Measurements from ENCODE around the gene ELK3.
A peak's percentile ranks its signal among the peaks of the same experiment; 100 is the strongest.

ELK3 gene

DNA sequence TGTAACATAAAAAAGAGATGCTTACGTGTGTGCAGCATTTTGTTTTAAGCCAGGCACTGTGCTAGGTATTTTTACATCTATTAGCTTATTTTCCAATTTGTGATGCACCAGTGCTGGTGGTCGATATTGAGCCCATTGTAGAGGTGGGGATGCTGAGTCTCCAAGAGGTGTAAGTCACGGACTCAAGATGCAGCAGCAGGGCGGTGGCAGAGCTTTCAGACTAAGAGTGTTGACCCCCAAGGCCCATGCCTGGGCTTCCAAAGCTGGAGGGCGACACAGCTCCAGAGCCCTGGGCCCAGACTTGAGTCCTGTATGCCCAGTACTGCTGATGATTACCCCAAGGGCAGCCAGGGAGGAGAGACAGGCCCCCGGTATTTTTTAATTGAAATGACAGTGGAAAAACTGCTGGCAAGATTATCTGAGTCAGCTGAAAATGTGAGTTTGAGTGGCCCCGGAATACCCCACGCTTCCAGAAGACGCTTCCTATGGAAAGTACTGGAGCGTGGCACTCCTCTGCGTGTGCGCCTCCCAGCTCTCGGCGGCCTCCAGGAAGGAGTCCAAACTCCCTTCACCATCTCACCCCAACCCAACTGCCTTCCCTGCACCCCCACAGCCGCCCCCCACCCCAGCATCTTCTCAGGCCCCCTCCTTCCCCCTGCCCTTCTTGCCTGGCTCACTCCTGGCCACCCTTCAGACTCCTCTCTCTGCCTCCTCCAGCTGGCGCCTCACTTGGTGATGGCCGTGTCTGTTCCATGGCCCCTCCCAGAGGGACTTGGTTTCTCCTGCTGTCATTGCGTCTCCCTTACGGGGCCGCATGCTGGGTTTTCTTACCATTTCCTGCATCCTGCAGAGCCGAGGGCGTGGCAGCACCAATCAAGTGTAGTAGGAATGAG lies 40.7 kb downstream of the ELK3 start:
- no peak for DNase-seq (ENCODE audit: low read depth in 3 of 3)

- no peak for DNase-seq (ENCODE audit: low read depth in 3 of 3)
These were observed 41.3 kb downstream of the ELK3 start for GRCh38 chr12:96235484-96235826.

- peak in 1 of 3 experiments; percentile 29 for DNase-seq (ENCODE audit: low read depth in 3 of 3)
These were observed 42.1 kb downstream of the ELK3 start for GRCh38 chr12:96236221-96236822.

DNA sequence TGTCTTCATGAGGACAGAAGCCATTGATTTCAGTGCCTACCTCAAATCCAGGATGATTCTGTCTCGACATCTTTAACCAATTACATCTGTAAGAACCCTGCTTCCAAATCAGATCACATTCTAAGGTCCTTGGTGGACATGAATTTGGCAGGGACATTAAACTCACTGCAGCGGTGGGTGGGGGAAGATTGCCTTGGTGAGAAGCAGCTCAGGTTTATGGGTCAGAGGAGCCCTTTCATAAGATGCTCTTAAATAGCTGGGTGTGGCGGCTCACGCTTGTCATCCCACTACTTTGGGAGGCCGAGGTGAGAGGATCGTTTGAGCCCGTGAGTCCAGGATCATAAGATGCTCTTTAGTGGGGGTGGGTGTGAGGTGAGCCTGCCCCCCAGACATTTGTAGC lies 42.9 kb downstream of the ELK3 start:
- no peak for DNase-seq (ENCODE audit: low read depth in 3 of 3)

DNA sequence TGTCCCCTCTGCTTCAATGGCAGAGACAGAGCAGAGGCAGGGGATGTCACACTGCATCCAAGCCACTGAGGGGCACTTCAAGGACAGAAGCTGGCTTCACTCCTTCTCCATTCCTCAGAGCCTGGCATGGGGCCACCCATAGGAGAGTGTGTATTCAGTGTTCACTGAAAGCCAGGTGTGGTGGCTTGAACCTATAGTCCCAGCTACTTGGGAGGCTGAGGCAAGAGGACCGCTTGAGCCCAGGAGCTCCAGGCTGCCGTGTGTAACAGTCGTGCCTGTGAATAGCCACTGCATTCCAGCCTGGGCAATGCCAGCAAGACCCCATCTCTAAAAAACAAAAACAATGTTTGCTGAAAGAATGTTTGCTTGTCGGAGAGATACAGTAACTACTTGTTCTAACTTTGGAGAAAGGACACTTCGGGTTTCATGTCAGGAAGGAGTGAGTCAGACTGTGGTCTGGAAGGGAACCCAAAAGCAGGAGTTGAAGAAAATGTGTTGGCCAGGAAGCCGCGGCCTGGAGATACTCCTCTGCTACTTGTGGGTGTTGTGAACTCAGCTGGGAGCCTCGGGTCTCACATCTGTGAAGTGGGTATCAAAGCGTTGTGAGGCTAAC lies 43.4 kb downstream of the ELK3 start:
- DNase-seq (ENCODE audit: low read depth in 3 of 3): peak in 2 of 3 experiments; percentile 18 to 57

GRCh38 chr12:96238336-96239047 lies 44.3 kb downstream of the ELK3 start:
- no peak for DNase-seq (ENCODE audit: low read depth in 3 of 3)

GRCh38 chr12:96239711-96240635 lies 45.8 kb downstream of the ELK3 start:
- no peak for DNase-seq (ENCODE audit: low read depth in 3 of 3)

DNA sequence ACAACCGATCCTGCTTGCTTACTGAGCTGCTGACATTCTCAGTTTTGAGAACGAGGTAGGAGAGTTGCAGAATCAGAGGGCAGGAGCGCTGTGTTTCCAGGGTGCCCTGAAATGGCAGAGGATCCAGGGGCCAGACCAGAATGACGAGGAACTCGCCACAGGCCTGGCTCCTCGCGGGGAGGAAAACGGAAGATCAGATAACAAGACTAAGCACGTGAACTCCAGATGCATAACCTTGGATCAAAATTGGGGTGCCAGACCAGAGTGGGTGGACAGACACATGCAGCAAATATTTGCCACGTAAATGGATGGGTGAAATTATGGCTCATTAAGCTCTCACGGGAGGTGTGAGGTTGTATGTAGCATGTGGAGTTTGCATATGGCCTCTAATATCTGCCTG lies 46.5 kb downstream of the ELK3 start:
- no peak for DNase-seq (ENCODE audit: low read depth in 3 of 3)

DNA sequence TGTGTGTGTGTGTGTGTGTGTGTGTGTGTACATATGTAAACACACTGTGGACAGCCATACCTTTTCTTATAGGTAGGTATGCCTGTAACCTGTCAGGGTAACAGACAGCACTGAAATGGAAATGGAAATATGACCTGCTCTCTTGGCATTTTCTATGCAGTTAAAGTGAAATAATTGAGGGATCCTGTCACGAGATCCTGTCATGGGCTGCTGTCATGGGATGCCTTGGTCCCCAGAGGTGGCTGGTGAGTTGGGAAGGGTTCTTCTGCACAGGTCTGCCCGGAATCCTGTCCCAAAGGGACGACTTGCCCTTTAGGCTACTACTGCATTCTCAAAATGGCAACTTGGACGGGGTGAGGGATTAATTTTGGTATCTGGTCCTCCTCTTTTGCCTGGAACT lies 47.3 kb downstream of the ELK3 start:
- no peak for DNase-seq (ENCODE audit: low read depth in 3 of 3)

DNA sequence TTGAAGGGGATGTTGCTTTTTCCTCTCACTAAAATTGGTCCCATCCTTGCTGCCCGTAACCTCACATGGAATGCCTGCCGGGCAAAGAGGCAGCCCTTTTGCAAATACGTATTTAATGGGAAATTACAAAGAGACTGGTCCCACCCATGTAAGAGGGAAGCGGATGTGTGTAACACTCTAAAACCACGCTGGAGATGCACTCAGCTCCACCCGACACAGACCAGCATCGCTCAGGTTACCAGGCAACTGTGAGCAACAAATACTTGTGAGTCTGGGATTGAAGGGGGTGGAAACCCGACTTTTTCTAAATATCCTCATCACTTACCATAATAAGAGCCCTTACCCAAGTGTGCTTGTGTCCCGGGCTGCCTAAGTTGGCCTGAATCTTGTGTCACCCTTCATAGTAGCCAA lies 47.7 kb downstream of the ELK3 start:
- DNase-seq (ENCODE audit: low read depth in 3 of 3): peak; percentile 15 to 43 (median 21)

DNA sequence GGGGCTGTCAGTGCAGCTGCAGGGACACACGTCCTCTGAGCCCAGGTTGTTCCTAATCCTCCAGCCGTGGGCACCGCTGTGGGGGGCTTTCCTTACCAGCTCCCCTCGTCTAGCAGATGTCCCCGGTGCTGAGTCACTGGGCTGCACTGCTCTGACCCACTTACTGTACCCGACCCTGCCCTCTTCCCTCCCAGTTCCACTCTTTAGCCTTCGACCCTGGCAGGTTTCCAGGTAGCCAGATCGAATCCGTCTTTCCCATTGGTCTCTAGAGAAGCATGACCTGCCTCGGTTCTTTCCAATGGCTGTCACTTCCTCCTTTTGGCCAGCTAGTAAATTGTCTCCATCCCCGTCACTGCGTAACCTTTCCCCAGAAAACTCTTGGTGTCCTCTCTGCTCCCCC lies 48.4 kb downstream of the ELK3 start:
- no peak for DNase-seq (ENCODE audit: low read depth in 3 of 3)

DNA sequence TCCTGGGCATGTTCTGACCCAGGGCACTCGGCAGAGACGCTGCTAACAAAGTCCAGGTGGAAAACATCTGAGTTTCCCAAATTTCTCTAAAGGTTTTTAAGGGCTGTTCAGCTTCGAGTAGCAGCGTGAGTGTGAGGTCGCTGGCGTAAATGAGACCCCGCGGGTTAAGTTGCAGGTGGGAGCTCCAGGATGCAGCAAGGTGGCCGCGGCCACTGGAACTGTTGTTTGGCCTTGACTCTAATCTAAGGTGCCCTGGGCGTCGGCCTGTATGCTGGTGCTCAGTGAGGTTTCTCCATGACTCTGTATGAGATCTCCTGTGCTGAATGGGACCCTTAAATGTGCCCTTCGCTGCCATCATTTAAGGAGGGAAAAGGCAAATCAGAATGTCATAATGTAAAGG lies 50.7 kb downstream of the ELK3 start:
- DNase-seq (ENCODE audit: low read depth in 3 of 3): no peak

GRCh38 chr12:96246926-96247505 lies 52.8 kb downstream of the ELK3 start:
- DNase-seq (ENCODE audit: low read depth in 3 of 3): no peak

DNA sequence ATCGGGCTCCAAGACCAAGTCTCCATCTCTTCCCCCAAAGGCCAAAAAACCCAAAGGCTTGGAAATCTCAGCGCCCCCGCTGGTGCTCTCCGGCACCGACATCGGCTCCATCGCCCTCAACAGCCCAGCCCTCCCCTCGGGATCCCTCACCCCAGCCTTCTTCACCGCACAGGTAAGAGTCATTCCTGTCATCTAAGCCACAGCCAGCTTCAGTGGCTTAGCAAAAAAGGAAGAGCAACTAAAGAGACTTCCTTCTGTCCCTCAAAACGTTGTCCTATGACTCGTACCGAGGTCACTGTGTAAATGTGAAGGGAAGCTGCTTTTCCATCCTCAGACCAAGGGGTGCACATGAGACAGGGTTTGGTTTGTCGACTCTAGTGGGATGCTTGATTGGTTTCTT lies 53.4 kb downstream of the ELK3 start:
- no peak for DNase-seq (ENCODE audit: low read depth in 3 of 3)

- no peak for DNase-seq (ENCODE audit: low read depth in 3 of 3)
These were observed 54.2 kb downstream of the ELK3 start for GRCh38 chr12:96248136-96248931.

DNA sequence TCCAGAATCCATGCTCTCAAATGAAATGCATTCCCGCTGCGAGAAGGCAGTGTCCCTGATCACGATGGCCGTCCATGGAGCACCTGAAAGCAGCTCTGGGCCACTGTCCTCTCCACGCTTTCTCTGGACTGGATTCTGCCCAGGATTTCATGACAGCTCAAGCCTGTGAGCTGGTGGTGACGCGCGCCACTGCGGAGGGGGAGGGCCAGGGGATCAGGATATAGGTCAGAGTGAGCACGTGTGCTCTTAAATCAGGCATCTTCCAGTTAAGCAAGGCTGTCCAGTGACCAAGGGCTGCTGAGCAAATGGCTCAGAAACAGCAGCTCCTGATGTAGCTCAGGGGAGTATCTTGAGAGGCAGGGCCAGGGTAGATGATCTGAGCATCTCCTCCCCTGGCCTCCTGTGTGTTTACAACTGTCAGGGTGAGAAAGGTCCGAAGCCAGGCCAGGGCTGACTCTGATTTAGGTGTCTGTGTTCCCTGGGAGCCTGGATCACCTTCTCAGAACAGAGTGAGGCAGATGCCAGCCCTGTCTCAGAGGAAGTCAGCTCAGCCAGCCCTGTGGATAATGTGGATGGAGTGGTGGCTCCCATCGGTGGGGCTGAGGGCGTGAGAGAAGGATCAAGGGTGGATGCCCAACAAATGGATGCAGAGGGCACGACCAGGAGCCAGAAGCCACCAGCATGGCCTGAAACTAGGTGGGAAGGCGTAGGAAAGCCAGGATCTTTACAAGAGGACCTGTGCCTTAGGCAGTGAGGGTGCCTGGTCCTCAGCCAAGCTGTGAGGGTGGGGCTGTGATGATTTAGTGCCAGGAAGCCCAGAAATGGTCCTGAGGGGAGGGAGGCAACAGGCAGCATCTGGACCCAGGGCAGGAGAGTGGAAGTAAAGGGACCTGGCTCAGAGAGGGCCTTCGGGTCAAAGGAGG lies 55.3 kb downstream of the ELK3 start:
- DNase-seq (ENCODE audit: low read depth in 3 of 3): no peak

GRCh38 chr12:96250119-96250685 lies 56.0 kb downstream of the ELK3 start:
- no peak for DNase-seq (ENCODE audit: low read depth in 3 of 3)

- no peak for DNase-seq (ENCODE audit: low read depth in 3 of 3)
These were observed 60.9 kb downstream of the ELK3 start for GRCh38 chr12:96255077-96255476.
